OCI-LY1 (cell line): ENCODE data around the gene HSPA12A.

Source experiments
- H2AFZ ChIP-seq: fragments of 200-600 bp; sonication (generic), shearing (Covaris generic); 2 replicates; pipeline ENCODE4 v1.6.0; 2014; ENCODE audit warnings: antibody characterized with exemption, mild to moderate bottlenecking, low read length
- H3F3A ChIP-seq: fragments of 200-600 bp; sonication (generic), shearing (Covaris generic); 2 replicates; pipeline ENCODE4 v1.6.0; 2014; ENCODE audit warnings: mild to moderate bottlenecking, antibody characterized with exemption, low read length, moderate library complexity; ENCODE audit not compliant: insufficient read depth
- H3K27ac ChIP-seq: fragments of 200-600 bp; sonication (generic); 2 replicates; pipeline ENCODE4 v1.5.1; 2014; ENCODE audit warnings: low read length, mixed run types, mild to moderate bottlenecking, low read depth; ENCODE audit not compliant: poor library complexity, severe bottlenecking
- H3K27me3 ChIP-seq: fragments of 200-600 bp; sonication (generic); 2 replicates; pipeline ENCODE4 v1.6.0; 2014; ENCODE audit warnings: antibody characterized with exemption, mild to moderate bottlenecking, low read length, moderate library complexity; ENCODE audit not compliant: insufficient read depth
- H3K36me3 ChIP-seq: fragments of 200-600 bp; sonication (generic); 2 replicates; pipeline ENCODE4 v1.6.1; 2014; ENCODE audit warnings: mild to moderate bottlenecking, antibody characterized with exemption, low read length, moderate library complexity, mixed read lengths; ENCODE audit not compliant: insufficient read depth
- H3K4me1 ChIP-seq: fragments of 200-600 bp; sonication (generic); 2 replicates; pipeline ENCODE4 v1.5.1; 2014; ENCODE audit warnings: mild to moderate bottlenecking, low read length, moderate library complexity; ENCODE audit not compliant: insufficient read depth, severe bottlenecking
- H3K4me2 ChIP-seq: fragments of 200-600 bp; sonication (generic), shearing (Covaris generic); 2 replicates; pipeline ENCODE4 v1.6.1; 2014; ENCODE audit warnings: low read length
- H3K4me3 ChIP-seq: fragments of 200-600 bp; sonication (generic); 2 replicates; pipeline ENCODE4 v1.5.1; 2014; ENCODE audit warnings: low read length, low read depth, mild to moderate bottlenecking, mixed read lengths; ENCODE audit not compliant: poor library complexity, severe bottlenecking
- H3K79me2 ChIP-seq: fragments of 200-600 bp; shearing (Covaris generic); 2 replicates; pipeline ENCODE4 v1.6.1; 2016; ENCODE audit warnings: mixed run types, low read length, mixed read lengths; ENCODE audit not compliant: insufficient read depth
- H3K9ac ChIP-seq: fragments of 200-600 bp; sonication (generic), shearing (Covaris generic); 2 replicates; pipeline ENCODE4 v1.6.1; 2014; ENCODE audit warnings: mild to moderate bottlenecking, low read length, mixed read lengths
- H3K9me2 ChIP-seq: fragments of 200-600 bp; sonication (generic), shearing (Covaris generic); 2 replicates; pipeline ENCODE4 v1.6.1; 2014; ENCODE audit warnings: low read depth, mild to moderate bottlenecking, low read length, mixed read lengths
- H3K9me3 ChIP-seq: fragments of 200-600 bp; shearing (Covaris generic); 2 replicates; pipeline ENCODE4 v1.6.1; 2014; ENCODE audit warnings: low read length, mixed read lengths
- H4K20me1 ChIP-seq: fragments of 200-600 bp; sonication (generic), shearing (Covaris generic); 2 replicates; pipeline ENCODE4 v1.6.0; 2016; ENCODE audit warnings: mild to moderate bottlenecking, low read length; ENCODE audit not compliant: insufficient read depth
- CTCF ChIP-seq: fragments of 200-600 bp; sonication (generic), shearing (Covaris generic); IDR thresholded peaks from 2 replicates; pipeline ENCODE4 v1.5.1; 2017; ENCODE audit warnings: mild to moderate bottlenecking, antibody characterized with exemption, low read length, moderate library complexity, mixed read lengths
- EZH2 ChIP-seq: fragments of 200-600 bp; sonication (generic), shearing (Covaris generic); IDR thresholded peaks from 2 replicates; pipeline ENCODE4 v1.8.0; 2017; ENCODE audit warnings: borderline replicate concordance, mixed run types, mild to moderate bottlenecking, antibody characterized with exemption, low read length, moderate library complexity, mixed read lengths

HSPA12A gene

GRCh38 chr10:116657863-116658551, 84.4 kb downstream of the HSPA12A start:
- TF ChIP-seq EZH2 (no peak), CTCF (no peak)
- H3K79me2 ChIP-seq: no peaks in the 10 kb centered on the region

DNA sequence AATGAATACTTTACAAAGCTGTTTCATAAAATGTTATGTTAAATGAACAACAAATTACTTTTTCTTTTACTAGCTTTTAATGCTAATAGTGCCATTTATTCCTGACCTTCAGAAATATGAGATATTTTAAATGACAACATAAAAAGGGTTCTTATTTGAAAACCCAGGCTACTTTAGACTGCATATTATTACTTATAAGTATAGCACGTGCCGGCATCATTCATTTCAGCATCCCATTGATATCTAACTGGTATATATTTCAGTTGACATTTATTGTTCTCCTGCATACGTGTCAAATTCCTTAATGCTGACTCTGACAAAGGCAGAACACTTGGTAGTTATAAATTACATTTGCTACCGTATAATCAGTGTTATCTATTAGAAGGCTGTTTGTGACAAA, 86.3 kb downstream of the HSPA12A start:
- H3K4me2 ChIP-seq: no peak overlapping the region
- no peaks in the 10 kb centered on the region for H3K9me2 ChIP-seq
- no peak overlapping the region for H2AFZ ChIP-seq
- no peaks in the 10 kb centered on the region for H3K79me2 ChIP-seq
- H3K27me3 ChIP-seq: peaks cover 6% of the 10 kb centered on the region; the same call in 1 of the 2 replicates
- H3K4me3 ChIP-seq: no peak overlapping the region
- no peaks in the 10 kb centered on the region for H3K9me3 ChIP-seq
- no peak overlapping the region for H3K27ac ChIP-seq
- no peak overlapping the region for H3K9ac ChIP-seq
- no peaks in the 10 kb centered on the region for H3K4me1 ChIP-seq
- no peak for TF ChIP-seq EZH2
- no peak for TF ChIP-seq CTCF
- no peaks in the 10 kb centered on the region for H4K20me1 ChIP-seq
- H3K36me3 ChIP-seq: no peaks in the 10 kb centered on the region
- H3F3A ChIP-seq: no peaks in the 10 kb centered on the region

More at GRCh38 chr10:116657863-116658551, 84.4 kb downstream of the HSPA12A start:
- no peaks in the 10 kb centered on the region for H3K9me3 ChIP-seq
- H3K4me2 ChIP-seq: no peak overlapping the region
- no peaks in the 10 kb centered on the region for H3F3A ChIP-seq
- H3K27ac ChIP-seq: no peak overlapping the region
- no peaks in the 10 kb centered on the region for H3K4me1 ChIP-seq
- no peaks in the 10 kb centered on the region for H3K9me2 ChIP-seq
- H3K27me3 ChIP-seq: peaks cover 6% of the 10 kb centered on the region; the same call in 1 of the 2 replicates
- H3K36me3 ChIP-seq: no peaks in the 10 kb centered on the region
- no peak overlapping the region for H3K9ac ChIP-seq
- H3K4me3 ChIP-seq: no peak overlapping the region
- no peaks in the 10 kb centered on the region for H4K20me1 ChIP-seq
- H2AFZ ChIP-seq: no peak overlapping the region

DNA sequence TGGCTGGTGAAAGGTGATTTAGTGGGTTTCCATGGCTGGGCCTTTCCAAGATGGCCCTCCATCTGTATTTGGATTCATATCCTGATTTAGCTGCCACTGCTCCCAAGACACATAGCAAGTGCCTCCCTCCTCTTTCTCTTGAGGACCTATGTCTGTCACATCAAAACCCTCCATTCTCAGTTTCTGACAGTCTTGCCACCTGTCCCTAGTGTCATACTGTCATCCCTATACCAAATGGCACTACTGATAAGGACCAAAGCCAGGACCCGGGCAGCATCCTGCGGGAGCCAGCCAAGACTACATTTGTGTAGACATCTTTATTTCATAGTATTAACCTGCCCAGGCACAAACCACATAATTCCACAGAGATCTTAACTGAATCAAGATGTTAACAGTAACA, 86.8 kb downstream of the HSPA12A start:
- Histone ChIP-seq H3F3A (no peaks in the 10 kb centered on the region), H3K27me3 (peaks cover 6% of the 10 kb centered on the region; the same call in 1 of the 2 replicates), H3K79me2 (no peaks in the 10 kb centered on the region), H2AFZ (no peak overlapping the region), H3K4me1 (no peaks in the 10 kb centered on the region), H3K4me2 (no peak overlapping the region), H3K9me2 (no peaks in the 10 kb centered on the region), H4K20me1 (no peaks in the 10 kb centered on the region), H3K27ac (no peak overlapping the region), H3K9me3 (no peaks in the 10 kb centered on the region), H3K36me3 (no peaks in the 10 kb centered on the region), H3K4me3 (no peak overlapping the region), H3K9ac (no peak overlapping the region)
- TF ChIP-seq CTCF (no peak), EZH2 (no peak)
